ENCODE results near the gene EI24. TPM values are rescaled to one million over a fixed set of nuclear protein-coding genes. Genes with fewer than 3 reads are reported as not detected.

Gene EI24
- total and polyA plus RNA-seq, 2 experiments from 2014 or later, result 132 to 174 TPM

DNA sequence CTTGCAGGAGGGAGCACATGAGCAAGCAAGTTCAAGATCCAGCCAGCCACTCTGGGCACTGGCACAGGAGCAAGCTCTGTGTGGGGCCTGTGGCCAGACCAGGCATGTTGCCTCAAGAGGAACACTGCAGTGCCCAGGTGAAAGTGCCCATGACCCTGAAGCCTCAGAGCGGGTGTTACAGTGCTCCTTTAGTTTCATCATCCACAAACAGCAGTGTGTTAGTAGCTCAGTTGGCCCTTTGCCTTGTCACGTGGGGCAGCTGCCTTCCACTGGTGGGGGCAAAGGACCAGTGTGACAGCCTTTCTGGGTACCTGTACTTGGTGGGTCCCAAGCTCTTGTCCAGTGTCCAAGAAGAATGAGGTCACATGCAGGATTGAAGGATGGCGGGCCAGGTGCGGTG, 3.0 kb upstream of the EI24 start:
- H3K4me1 ChIP-seq (ENCODE audit: insufficient read depth), result no peaks in the 10 kb centered on the region; the same call in 1 of the 2 replicates
- no peak overlapping the region for H3K27ac ChIP-seq (ENCODE audit: low read depth)
- H3K9me3 Mint-ChIP-seq, result peaks cover 18% of the 10 kb centered on the region
- H3F3A ChIP-seq (replicated peaks; ENCODE audit: low read depth), result no peaks in the 10 kb centered on the region
- H3K79me2 ChIP-seq (replicated peaks; ENCODE audit: insufficient read depth), result peaks cover 17% of the 10 kb centered on the region
- TF ChIP-seq EZH2 (IDR thresholded peaks at IDR 0.05; ENCODE audit: low read depth, unreplicated experiment) (no peak), CREB1 (CRISPR knock-in tag; IDR thresholded peaks at IDR 0.05; ENCODE audit: low read depth) (no peak), JUNB (IDR thresholded peaks at IDR 0.05; ENCODE audit: unreplicated experiment) (no peak), POLR2AphosphoS5 (IDR thresholded peaks at IDR 0.05; ENCODE audit: low read depth) (no peak), ZNF114 (CRISPR knock-in tag; IDR thresholded peaks at IDR 0.05) (no peak), NANOG (IDR thresholded peaks at IDR 0.05; ENCODE audit: borderline replicate concordance) (no peak), STAT1 (IDR thresholded peaks at IDR 0.05; ENCODE audit: unreplicated experiment) (no peak), ETS1 (IDR thresholded peaks at IDR 0.05) (no peak), EZH2phosphoT487 (IDR thresholded peaks at IDR 0.05; ENCODE audit: unreplicated experiment) (no peak), ZNF331 (CRISPR knock-in tag; IDR thresholded peaks at IDR 0.05; ENCODE audit: low read depth) (no peak), CTCF (conservative IDR thresholded peaks at IDR 0.05; ENCODE audit: low read depth in 2 of 2) (no peak)
- TF ChIP-seq, protein P1, sequence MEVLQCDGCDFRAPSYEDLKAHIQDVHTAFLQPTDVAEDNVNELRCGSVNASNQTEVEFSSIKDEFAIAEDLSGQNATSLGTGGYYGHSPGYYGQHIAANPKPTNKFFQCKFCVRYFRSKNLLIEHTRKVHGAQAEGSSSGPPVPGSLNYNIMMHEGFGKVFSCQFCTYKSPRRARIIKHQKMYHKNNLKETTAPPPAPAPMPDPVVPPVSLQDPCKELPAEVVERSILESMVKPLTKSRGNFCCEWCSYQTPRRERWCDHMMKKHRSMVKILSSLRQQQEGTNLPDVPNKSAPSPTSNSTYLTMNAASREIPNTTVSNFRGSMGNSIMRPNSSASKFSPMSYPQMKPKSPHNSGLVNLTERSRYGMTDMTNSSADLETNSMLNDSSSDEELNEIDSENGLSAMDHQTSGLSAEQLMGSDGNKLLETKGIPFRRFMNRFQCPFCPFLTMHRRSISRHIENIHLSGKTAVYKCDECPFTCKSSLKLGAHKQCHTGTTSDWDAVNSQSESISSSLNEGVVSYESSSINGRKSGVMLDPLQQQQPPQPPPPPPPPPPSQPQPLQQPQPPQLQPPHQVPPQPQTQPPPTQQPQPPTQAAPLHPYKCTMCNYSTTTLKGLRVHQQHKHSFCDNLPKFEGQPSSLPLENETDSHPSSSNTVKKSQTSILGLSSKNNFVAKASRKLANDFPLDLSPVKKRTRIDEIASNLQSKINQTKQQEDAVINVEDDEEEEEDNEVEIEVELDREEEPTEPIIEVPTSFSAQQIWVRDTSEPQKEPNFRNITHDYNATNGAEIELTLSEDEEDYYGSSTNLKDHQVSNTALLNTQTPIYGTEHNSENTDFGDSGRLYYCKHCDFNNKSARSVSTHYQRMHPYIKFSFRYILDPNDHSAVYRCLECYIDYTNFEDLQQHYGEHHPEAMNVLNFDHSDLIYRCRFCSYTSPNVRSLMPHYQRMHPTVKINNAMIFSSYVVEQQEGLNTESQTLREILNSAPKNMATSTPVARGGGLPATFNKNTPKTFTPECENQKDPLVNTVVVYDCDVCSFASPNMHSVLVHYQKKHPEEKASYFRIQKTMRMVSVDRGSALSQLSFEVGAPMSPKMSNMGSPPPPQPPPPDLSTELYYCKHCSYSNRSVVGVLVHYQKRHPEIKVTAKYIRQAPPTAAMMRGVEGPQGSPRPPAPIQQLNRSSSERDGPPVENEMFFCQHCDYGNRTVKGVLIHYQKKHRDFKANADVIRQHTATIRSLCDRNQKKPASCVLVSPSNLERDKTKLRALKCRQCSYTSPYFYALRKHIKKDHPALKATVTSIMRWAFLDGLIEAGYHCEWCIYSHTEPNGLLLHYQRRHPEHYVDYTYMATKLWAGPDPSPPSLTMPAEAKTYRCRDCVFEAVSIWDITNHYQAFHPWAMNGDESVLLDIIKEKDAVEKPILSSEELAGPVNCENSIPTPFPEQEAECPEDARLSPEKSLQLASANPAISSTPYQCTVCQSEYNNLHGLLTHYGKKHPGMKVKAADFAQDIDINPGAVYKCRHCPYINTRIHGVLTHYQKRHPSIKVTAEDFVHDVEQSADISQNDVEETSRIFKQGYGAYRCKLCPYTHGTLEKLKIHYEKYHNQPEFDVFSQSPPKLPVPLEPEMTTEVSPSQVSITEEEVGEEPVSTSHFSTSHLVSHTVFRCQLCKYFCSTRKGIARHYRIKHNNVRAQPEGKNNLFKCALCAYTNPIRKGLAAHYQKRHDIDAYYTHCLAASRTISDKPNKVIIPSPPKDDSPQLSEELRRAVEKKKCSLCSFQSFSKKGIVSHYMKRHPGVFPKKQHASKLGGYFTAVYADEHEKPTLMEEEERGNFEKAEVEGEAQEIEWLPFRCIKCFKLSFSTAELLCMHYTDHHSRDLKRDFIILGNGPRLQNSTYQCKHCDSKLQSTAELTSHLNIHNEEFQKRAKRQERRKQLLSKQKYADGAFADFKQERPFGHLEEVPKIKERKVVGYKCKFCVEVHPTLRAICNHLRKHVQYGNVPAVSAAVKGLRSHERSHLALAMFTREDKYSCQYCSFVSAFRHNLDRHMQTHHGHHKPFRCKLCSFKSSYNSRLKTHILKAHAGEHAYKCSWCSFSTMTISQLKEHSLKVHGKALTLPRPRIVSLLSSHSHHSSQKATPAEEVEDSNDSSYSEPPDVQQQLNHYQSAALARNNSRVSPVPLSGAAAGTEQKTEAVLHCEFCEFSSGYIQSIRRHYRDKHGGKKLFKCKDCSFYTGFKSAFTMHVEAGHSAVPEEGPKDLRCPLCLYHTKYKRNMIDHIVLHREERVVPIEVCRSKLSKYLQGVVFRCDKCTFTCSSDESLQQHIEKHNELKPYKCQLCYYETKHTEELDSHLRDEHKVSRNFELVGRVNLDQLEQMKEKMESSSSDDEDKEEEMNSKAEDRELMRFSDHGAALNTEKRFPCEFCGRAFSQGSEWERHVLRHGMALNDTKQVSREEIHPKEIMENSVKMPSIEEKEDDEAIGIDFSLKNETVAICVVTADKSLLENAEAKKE (CRISPR knock-in tag; IDR thresholded peaks at IDR 0.05), result no peak
- TF ChIP-seq, protein P2, sequence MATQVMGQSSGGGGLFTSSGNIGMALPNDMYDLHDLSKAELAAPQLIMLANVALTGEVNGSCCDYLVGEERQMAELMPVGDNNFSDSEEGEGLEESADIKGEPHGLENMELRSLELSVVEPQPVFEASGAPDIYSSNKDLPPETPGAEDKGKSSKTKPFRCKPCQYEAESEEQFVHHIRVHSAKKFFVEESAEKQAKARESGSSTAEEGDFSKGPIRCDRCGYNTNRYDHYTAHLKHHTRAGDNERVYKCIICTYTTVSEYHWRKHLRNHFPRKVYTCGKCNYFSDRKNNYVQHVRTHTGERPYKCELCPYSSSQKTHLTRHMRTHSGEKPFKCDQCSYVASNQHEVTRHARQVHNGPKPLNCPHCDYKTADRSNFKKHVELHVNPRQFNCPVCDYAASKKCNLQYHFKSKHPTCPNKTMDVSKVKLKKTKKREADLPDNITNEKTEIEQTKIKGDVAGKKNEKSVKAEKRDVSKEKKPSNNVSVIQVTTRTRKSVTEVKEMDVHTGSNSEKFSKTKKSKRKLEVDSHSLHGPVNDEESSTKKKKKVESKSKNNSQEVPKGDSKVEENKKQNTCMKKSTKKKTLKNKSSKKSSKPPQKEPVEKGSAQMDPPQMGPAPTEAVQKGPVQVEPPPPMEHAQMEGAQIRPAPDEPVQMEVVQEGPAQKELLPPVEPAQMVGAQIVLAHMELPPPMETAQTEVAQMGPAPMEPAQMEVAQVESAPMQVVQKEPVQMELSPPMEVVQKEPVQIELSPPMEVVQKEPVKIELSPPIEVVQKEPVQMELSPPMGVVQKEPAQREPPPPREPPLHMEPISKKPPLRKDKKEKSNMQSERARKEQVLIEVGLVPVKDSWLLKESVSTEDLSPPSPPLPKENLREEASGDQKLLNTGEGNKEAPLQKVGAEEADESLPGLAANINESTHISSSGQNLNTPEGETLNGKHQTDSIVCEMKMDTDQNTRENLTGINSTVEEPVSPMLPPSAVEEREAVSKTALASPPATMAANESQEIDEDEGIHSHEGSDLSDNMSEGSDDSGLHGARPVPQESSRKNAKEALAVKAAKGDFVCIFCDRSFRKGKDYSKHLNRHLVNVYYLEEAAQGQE (IDR thresholded peaks at IDR 0.05; ENCODE audit: unreplicated experiment), result no peak
- H3K4me2 ChIP-seq, result no peak overlapping the region
- H3K36me3 ChIP-seq (ENCODE audit: insufficient read depth), result no peaks in the 10 kb centered on the region; the same call in 1 of the 2 replicates
- peaks cover 6% of the 10 kb centered on the region for H3K9me2 ChIP-seq (ENCODE audit: insufficient read depth)
- no peak overlapping the region for H3K27ac Mint-ChIP-seq
- no peak overlapping the region for H3K4me3 Mint-ChIP-seq
- no peaks in the 10 kb centered on the region; the same call in 1 of the 2 replicates for H4K20me1 ChIP-seq (replicated peaks; ENCODE audit: insufficient read depth)
- H3K27me3 ChIP-seq (ENCODE audit: insufficient read depth), result no peaks in the 10 kb centered on the region
- no peak overlapping the region for H2AFZ ChIP-seq
- H3K4me1 Mint-ChIP-seq, result peaks cover 11% of the 10 kb centered on the region; the same call in 2 of the 3 replicates
- DNase-seq (ENCODE audit: low spot score) (no peak), ATAC-seq (no peak)
- no peak overlapping the region for H3K4me3 ChIP-seq
- H3K27me3 Mint-ChIP-seq (ENCODE audit: insufficient read depth, low read depth, poor library complexity), result no peaks in the 10 kb centered on the region
- peaks cover 9% of the 10 kb centered on the region; the same call in 1 of the 3 replicates for H3K36me3 Mint-ChIP-seq (ENCODE audit: low read depth)
